ENCODE results near the gene MT3.

The MT3 gene

DNA sequence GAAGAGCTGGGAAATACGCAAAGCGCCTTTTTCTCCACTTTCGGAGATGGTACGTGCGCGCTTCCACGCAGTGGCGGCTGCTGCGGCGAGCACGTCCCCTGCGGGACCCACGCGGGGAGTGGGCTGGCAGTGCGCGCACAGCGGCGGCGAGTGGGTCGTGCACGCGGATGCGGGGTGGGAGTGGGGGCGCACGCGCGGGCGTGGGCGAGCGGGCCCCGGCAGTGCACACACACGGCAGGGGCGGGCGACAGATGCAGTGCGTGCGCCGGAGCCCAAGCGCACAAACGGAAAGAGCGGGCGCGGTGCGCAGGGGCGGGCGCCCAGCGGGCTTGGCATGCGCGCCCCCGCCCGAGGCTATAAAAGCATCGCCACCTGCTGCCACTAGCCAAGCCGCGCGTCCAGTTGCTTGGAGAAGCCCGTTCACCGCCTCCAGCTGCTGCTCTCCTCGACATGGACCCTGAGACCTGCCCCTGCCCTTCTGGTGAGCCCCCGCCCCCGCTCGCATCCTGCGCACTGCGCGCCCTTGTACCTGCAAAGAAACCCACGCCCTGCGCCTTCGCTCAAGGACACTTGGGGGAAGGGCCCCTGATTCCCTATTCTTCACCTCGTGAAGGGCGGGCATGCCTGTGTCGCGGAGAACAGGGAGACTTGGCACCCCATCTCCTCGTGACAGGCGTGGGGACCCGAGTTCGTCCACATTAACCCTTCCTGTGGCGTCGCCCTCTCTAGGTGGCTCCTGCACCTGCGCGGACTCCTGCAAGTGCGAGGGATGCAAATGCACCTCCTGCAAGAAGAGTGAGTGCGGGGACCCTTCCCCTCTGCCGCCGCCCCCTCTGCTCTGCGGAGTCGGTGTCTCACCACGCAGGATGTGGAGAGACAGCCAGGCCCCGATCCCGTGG lies at the start of gene MT3:
Gene MT3 (plus strand): TSS at position 388 of the 899 bp plus-strand sequence. CDS start 63 bp downstream, at position 451.
- in situ Hi-C loops (cut with MboI; ENCODE audit: low sequenced_read_pairs), result no loop called here

DNA sequence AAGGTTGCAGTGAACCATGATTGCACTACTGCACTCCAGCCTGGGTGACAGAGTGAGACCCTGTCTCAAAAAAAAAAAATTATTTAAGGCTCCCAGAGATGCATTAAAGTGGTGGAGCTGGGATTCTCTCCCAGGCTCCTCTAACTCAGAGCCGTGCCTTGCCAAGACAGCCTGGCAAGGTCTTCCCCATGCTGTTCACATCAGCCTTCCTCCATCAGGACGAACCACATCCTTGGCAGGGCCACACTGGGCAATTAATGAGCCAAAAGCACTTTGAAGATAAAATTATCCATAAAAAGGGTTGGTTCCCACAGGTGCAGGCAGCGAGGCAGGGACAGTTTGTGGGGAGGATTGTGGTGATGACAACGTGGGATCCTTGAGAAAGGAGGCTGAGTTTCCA lies 49.7 kb upstream of the MT3 start:
- in situ Hi-C loops (cut with MboI; ENCODE audit: low sequenced_read_pairs), result no loop called here

- in situ Hi-C loops (cut with MboI; ENCODE audit: low sequenced_read_pairs), result no loop called here
These were observed 47.3 kb upstream of the MT3 start for GRCh38 chr16:56542039-56542438.

DNA sequence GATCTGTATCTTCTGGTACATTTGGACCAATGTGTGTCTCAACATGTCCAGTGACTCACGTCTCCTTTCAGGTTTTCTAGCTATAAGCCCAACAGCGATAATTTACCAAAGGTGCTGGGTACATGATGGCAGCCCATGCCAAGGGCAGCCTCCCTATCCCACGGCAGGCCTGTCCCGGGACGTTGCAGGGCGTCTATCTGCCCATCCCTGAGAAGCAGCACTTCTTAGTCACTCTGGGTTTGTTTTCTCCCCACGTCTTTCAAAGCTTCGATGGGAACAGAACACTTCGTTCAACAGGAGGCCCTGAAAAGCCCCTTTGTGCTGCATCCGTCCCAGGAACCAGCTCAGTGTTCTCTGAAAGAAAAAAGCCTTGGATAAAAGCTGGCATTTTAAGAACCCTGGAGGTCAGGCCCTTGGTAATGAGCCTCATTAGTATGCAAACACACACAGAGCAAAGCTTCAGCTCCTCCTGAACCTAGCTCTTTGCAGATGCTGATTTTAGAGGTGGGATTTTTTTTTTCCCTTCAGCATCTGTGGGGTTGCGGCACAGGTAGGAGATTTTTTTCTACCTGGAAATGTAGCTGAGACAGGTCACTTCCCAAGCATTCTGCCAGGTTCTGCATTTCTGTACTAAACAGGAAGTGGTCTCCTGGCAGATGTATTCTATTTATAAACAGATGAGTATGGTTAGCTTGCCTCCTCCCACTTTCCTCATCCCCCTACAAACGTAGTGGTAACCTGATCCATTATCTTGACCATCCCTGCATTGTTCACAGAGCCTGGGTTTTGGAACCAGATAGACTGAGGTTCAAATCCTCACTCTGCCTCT lies 42.0 kb upstream of the MT3 start:
- in situ Hi-C loops (cut with MboI; ENCODE audit: low sequenced_read_pairs), result no loop called here

DNA sequence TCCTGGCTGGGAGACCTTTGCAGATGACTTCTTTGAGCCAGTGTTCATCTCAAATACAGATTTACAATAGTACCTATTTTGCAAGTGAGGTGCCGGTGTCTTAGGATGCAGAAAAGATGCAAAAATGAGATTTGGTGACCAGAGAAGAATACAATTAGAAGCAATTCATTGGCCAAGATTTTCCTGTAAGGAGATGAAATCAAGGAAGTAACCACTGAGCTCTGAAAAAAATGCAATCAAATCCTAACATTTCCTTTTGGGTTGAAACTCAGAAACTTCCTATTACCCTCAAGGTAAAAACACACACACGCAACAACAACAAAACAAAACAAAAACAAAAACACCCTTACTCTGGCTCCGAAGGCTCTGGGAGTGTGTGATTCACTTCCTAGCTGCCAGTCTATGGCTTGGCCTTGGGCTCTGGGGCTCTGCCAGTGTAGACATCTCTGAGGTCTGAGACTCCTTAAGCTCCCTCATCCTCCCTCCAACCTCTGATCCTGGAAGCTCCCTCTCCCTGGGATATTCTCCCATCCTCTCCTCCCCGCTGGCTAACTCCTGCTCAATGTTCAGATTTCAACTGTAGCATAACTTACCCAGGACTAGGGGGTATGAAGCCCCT lies 41.3 kb upstream of the MT3 start:
- in situ Hi-C loops (cut with MboI; ENCODE audit: low sequenced_read_pairs), result no loop called here

- in situ Hi-C loops (cut with MboI; ENCODE audit: low sequenced_read_pairs), result no loop called here
These were observed 40.2 kb upstream of the MT3 start for GRCh38 chr16:56549161-56549560.

DNA sequence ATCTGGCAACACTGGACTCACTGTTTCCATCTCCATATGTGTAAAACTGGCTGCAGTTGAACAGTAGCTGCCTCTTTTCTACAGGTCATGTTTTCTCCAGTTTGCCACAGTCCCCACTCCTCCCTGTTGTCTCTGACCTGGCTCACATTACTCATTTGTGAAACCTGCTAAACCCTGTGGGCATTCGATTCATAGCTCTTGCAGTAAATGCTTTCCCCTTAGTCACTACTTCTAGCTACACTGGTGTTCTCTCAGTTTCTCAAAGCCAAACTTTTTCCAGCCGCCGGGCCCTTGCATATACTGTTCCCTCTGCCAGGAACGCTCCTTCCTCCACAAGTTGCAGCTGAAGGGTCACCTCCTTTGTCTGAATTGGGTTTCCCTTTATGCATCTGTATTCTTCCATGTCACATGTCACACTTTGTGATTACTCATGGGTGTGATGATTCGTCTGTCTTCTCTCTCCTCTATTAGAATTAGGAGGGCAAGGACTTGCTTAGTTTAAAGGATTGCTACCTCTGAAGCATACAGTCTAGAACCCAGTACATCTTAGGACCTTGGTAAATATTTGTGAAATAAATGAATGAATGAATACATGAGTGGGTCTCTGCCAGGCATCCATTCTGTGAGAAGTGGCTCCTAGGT lies 39.5 kb upstream of the MT3 start:
- in situ Hi-C loops (cut with MboI; ENCODE audit: low sequenced_read_pairs), result no loop called here

DNA sequence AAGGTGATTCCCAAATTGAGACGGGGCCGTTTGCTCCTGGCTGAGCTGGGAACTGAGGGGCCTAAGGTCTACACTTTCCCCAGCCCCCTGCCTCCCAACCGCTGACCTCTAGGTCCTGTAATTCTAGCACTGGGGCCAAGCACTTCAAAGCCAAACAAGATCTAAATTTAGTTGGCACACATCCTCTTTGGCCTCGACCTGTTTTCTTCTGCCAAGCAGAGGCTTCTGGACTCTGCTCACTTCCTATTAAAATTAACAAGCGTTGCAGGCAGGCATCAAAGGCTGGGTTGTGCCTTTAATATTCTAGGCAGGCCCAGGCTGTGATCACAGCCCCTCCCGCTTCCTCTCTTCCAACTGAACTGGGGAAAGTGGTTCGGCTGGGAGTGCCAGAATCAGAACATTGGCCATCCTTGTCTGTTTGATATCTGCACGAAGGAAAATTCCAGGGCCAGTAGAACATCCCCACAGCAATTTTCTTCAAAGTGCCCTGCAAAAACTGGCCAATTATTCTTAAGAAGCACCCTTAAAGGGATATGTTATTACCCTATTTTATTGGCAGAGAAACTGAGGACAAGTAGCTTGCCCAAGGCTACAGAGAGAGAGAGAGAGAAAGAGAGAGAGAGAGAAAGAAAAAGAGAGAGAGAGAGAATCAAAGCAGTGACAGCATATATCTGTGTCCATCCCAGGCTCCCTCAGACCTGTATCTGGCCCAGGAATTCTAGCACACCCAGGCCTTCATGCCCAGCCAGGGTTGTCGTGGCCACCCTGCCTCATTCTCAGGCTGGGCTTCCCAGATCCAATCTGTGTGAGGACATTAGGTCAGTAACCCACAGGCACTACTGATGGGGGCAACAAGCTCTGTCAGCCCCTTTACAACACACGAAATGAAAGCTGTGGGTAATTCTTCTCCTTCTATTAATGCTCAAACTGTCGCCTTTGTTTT lies 37.3 kb upstream of the MT3 start:
- in situ Hi-C loops (cut with MboI; ENCODE audit: low sequenced_read_pairs), result no loop called here

- in situ Hi-C loops (cut with MboI; ENCODE audit: low sequenced_read_pairs), result no loop called here
These were observed 34.9 kb upstream of the MT3 start for GRCh38 chr16:56554441-56554840.

- in situ Hi-C loops (cut with MboI; ENCODE audit: low sequenced_read_pairs), result no loop called here
These were observed 31.1 kb upstream of the MT3 start for GRCh38 chr16:56558024-56558747.

DNA sequence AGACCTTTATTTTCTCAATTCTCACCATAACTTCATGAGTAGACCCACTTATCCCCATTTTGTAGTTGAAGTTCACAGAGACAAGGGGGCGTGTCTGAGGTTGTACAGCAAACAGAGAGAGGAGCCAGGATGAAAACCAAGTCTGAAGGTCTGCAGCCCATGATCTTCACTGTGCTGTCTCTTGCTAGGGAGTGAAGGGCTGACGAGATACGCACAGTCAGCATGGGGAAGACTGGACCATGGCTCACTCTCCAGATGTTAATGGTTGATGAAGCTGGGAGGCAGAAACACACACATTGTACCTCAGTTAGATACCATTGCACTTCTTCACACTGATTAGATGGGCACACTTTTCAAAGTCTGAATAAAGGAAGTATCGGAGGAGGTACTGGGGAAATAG lies 30.2 kb upstream of the MT3 start:
- in situ Hi-C loops (cut with MboI; ENCODE audit: low sequenced_read_pairs), result no loop called here

DNA sequence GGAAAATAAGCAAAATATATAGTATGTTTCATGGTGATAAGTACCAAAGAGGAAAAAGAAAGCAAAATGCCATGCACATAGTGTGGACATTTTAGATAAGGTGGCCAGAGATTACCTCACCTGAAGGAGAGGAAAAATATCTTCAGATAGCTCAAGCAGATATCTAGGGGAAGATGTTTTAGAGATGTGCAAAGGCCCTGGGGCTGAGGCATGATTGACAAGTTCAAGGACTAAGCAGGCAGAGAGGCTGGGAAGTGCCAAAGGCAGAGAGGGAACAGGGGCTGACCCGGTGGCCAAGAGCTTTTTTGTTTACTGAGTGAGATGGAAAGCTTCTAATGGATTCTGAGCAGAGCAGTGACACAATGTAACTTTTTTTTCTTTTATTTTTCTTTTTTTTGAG lies 28.9 kb upstream of the MT3 start:
- in situ Hi-C loops (cut with MboI; ENCODE audit: low sequenced_read_pairs), result no loop called here

- in situ Hi-C loops (cut with MboI; ENCODE audit: low sequenced_read_pairs), result no loop called here
These were observed 28.2 kb upstream of the MT3 start for GRCh38 chr16:56561126-56561525.

GRCh38 chr16:56564793-56565477 lies 24.4 kb upstream of the MT3 start, which contains the start of gene MT4:
MT4 (plus strand) TSS chr16:56565073; CDS start chr16:56565129, 56 bp downstream.
- in situ Hi-C loops (cut with MboI; ENCODE audit: low sequenced_read_pairs), result no loop called here

DNA sequence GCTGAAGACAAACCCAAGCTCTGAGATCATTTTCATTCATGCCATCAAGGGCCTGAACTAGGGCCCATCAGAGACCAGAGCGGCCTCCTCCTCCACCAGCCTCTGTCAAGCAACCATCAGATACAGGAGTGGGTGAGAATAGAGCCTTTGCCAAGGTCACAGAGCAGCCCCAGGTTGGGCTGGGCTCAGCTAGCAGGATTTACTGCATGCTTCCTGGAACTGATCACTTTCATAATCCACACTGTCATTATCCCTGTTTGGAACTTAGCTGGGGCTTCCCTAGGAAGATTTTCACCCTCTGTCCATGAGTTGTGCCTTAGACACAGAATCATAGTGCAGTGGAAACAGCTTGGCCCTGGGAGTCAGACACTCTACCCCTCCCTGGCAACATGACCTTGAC lies 19.4 kb upstream of the MT3 start:
- in situ Hi-C loops (cut with MboI; ENCODE audit: low sequenced_read_pairs), result no loop called here

DNA sequence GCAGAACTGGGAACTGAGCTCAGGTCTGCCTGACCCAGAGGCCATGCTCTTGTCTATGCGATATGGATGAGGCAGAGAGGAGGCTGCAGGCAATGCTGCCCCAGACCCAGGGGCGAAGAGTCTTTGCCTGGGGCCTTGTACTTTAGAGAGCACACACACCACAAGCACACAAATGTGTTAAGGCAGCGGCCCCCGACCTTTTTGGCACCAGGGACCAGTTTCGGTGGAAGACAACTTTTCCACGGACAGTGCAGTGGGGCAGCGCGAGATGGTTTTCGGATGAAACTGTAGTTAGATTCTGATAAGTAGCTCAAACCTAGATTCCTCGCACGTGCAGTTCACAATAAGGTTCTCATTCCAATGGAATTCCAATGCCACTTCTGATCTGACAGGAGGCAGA lies 17.8 kb upstream of the MT3 start:
- in situ Hi-C loops (cut with MboI; ENCODE audit: low sequenced_read_pairs), result no loop called here

DNA sequence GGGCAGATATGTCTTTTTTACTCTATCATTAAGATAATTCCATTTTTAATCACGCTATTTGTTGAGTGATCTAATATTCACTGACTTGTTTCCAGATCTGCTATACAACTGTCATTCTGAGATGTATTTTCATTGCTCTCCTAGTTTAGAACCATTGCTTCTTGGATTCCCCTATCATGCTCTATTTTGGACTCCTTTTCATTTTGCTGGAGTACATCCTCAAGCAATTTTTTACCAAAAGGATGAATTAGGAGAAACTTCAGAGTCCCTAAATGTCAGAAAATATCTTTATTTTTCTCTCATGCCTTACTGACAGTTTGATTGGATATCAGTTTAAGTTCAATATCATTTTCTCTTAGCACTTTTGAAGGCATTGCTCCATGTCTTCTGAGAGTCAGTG lies 14.7 kb upstream of the MT3 start:
- in situ Hi-C loops (cut with MboI; ENCODE audit: low sequenced_read_pairs), result no loop called here

GRCh38 chr16:56576585-56577299 lies 12.6 kb upstream of the MT3 start:
- in situ Hi-C loops (cut with MboI; ENCODE audit: low sequenced_read_pairs), result no loop called here

All from hTERT RPE-1 (cell line).